ENCODE measurements around the gene MKX. TPM values are rescaled to one million over a fixed set of nuclear protein-coding genes. Genes with fewer than 3 reads are reported as not detected.

Gene MKX
- total RNA-seq, 1 donor from 2014 or later: 3.9 TPM

DNA sequence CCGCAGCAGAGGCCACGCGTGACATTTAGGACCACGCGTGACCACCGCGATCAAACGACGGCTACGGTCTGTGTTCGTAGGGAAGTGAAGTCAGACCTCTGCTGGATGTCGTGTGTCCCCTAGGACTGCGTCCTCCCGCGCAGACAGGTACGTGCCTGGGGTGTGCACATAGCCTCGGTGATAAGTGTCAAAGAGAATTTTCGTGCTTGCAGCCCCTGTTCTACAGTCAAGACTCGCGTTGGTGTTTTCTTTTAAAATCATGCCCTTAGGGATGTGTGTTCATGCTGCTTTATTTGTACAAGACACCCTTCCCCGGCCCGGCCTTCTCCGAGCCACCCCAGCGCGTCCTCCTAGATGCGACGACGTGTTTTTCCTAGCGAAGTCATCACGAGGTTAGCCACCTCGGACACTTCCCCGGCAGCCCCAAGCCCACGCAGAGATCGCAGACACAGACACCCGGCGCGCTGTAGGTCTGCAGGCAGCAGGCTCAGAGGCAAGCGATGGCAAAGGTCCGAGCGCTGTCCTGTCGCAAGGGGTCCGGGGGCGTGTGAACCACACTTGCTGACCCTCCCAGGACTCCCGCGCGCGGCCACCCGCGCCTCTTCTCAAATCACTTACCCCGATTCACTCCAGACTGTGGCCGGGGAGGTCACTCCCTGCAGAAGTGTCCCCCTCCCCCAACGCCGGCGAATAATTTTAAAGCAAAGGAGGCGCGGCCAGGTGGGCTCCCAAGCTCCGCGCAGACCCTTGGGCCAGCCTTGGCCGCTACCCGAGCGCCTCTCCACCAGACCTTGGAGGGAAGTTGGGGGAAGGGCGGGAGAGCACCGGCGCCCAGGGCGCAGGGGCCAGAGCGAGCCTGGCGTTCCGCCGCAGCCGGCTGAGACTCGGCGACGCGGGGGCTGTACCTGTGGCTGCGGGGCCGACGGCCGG, 552 bp downstream of the MKX start:
- Histone ChIP-seq H4K20me1 (ENCODE audit: insufficient read depth, low read length) (no peaks in the 10 kb centered on the region), H3K9ac (ENCODE audit: low read length) (no peak overlapping the region), H3K4me2 (ENCODE audit: low read length) (peak overlapping the region; percentile 88), H3K4me3 (ENCODE audit: insufficient read depth, low read depth, low read length) (peak overlapping the region; percentile 18), H3K9me3 (ENCODE audit: insufficient read depth, low read depth, low read length) (no peaks in the 10 kb centered on the region), H3K36me3 (ENCODE audit: insufficient read depth, low read length) (no peaks in the 10 kb centered on the region), H3K4me1 (ENCODE audit: insufficient read depth, low read length) (peaks cover 29% of the 10 kb centered on the region), H3K79me2 (ENCODE audit: insufficient read depth, low read length) (no peaks in the 10 kb centered on the region), H3K27me3 (ENCODE audit: insufficient read depth, low read length) (peaks cover 72% of the 10 kb centered on the region), H3K27ac (ENCODE audit: low read depth, low read length) (no peak overlapping the region), H2AFZ (ENCODE audit: low read depth, low read length) (peak overlapping the region; percentile 89)
- no peaks in the 10 kb centered on the region for H3K9me3 Mint-ChIP-seq (ENCODE audit: unreplicated experiment)
- no peak for FAIRE-seq
- peaks cover 5% of the 10 kb centered on the region for H3K4me1 Mint-ChIP-seq (ENCODE audit: low read depth, unreplicated experiment)
- no peak for DNase-seq (ENCODE audit: low read depth)
- TF ChIP-seq, protein P1, sequence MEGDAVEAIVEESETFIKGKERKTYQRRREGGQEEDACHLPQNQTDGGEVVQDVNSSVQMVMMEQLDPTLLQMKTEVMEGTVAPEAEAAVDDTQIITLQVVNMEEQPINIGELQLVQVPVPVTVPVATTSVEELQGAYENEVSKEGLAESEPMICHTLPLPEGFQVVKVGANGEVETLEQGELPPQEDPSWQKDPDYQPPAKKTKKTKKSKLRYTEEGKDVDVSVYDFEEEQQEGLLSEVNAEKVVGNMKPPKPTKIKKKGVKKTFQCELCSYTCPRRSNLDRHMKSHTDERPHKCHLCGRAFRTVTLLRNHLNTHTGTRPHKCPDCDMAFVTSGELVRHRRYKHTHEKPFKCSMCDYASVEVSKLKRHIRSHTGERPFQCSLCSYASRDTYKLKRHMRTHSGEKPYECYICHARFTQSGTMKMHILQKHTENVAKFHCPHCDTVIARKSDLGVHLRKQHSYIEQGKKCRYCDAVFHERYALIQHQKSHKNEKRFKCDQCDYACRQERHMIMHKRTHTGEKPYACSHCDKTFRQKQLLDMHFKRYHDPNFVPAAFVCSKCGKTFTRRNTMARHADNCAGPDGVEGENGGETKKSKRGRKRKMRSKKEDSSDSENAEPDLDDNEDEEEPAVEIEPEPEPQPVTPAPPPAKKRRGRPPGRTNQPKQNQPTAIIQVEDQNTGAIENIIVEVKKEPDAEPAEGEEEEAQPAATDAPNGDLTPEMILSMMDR (IDR thresholded peaks at IDR 0.05; ENCODE audit: insufficient read depth, low read depth, low read length): no peak
- peak; percentile 64 for TF ChIP-seq EZH2 (IDR thresholded peaks at IDR 0.05; ENCODE audit: insufficient read depth, low read length)
- H3K27ac Mint-ChIP-seq (ENCODE audit: unreplicated experiment): peak overlapping the region; percentile 48
- H3K4me3 Mint-ChIP-seq (ENCODE audit: unreplicated experiment): peak overlapping the region; percentile 92
- H3K27me3 Mint-ChIP-seq (ENCODE audit: low read depth, unreplicated experiment): peaks cover 53% of the 10 kb centered on the region
- H3K36me3 Mint-ChIP-seq (ENCODE audit: low read depth, unreplicated experiment): peaks cover 1% of the 10 kb centered on the region

DNA sequence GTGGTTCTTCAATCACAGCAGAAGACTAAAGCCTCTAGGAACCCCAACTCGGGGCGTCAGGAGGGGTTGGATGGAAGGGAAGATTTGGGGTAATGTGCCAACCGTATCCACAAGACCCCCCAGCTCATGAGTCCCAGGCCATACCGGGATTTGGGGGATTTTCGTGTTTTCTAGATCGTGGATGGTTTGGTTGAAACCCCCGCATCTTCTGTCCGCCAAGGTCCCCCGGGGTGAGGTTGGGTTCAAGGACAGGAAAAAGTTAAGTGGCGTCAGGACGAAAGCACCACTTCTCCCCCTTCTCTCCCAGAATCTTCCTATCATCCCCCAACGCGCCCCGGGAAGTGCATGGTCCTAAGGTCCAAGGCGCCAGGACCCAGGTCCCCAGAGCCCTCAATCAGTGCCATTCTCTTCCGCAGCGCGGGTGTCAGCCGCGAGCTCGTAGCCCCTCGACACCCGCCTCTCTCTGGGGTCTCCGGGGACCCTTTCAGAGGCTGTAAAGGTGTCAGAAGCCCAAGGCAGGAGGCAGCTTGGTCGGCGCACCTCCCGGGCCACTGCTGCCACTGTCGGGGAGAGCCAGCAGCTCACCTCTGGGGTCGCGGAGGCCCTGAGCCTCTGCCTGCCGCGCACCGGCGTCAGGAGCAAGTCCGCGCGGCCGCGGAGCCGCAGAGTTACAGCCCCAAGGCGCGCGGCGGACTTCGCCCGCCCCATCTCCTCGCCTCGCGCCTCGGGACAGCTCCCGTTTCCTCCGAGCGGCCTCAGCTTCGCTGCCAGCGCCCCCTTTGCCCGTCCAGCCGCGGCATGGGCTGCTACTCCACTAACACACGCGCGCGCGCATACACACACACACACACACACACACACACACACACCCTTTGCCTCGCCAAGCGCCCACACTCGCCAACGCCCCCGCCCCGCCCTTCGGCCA, 1.5 kb downstream of the MKX start:
- FAIRE-seq (no peak), DNase-seq (ENCODE audit: low read depth) (peak; percentile 26)
- Mint-ChIP-seq H3K9me3 (ENCODE audit: unreplicated experiment) (no peaks in the 10 kb centered on the region), H3K4me3 (ENCODE audit: unreplicated experiment) (peak overlapping the region; percentile 92), H3K4me1 (ENCODE audit: low read depth, unreplicated experiment) (peaks cover 5% of the 10 kb centered on the region), H3K27me3 (ENCODE audit: low read depth, unreplicated experiment) (peaks cover 49% of the 10 kb centered on the region), H3K27ac (ENCODE audit: unreplicated experiment) (peak overlapping the region; percentile 64), H3K36me3 (ENCODE audit: low read depth, unreplicated experiment) (peaks cover 1% of the 10 kb centered on the region)
- Histone ChIP-seq H3K9me3 (ENCODE audit: insufficient read depth, low read depth, low read length) (no peaks in the 10 kb centered on the region), H3K27me3 (ENCODE audit: insufficient read depth, low read length) (peaks cover 70% of the 10 kb centered on the region), H3K36me3 (ENCODE audit: insufficient read depth, low read length) (no peaks in the 10 kb centered on the region), H3K9ac (ENCODE audit: low read length) (peak overlapping the region; percentile 63), H3K4me2 (ENCODE audit: low read length) (peak overlapping the region; percentile 88), H3K27ac (ENCODE audit: low read depth, low read length) (no peak overlapping the region), H3K4me3 (ENCODE audit: insufficient read depth, low read depth, low read length) (peak overlapping the region; percentile 60), H3K4me1 (ENCODE audit: insufficient read depth, low read length) (peaks cover 29% of the 10 kb centered on the region), H2AFZ (ENCODE audit: low read depth, low read length) (peak overlapping the region; percentile 89), H3K79me2 (ENCODE audit: insufficient read depth, low read length) (no peaks in the 10 kb centered on the region), H4K20me1 (ENCODE audit: insufficient read depth, low read length) (no peaks in the 10 kb centered on the region)
- TF ChIP-seq, protein P1 (IDR thresholded peaks at IDR 0.05; ENCODE audit: insufficient read depth, low read depth, low read length): no peak
- TF ChIP-seq EZH2 (IDR thresholded peaks at IDR 0.05; ENCODE audit: insufficient read depth, low read length): peak; percentile 89
